HCT116 (cell line): ENCODE data around the gene SLC35C1.

Experiments used
- EGR1 ChIP-seq: IDR thresholded peaks from 2 replicates; pipeline ENCODE4 v1.6.1; 2012; ENCODE audit warnings: low read depth
- TF ChIP-seq, protein P1 (sequence below), 3 experiments: fragments of 200-600 bp in 1 of 3; sonication (generic) in 1 of 3; IDR thresholded peaks in 2 of 3; conservative IDR thresholded peaks in 1 of 3; 2 replicates each; pipeline ENCODE4 v1.5.1; 2012 to 2017; ENCODE audit warnings: low read depth in 2 of 3, low read length in 2 of 3, antibody characterized with exemption in 1 of 3, borderline replicate concordance in 1 of 3, control low read depth in 1 of 3, mild to moderate bottlenecking in 1 of 3, mixed read lengths in 1 of 3, mixed run types in 1 of 3, moderate library complexity in 1 of 3; ENCODE audit not compliant: insufficient read depth in 1 of 3

DNA sequence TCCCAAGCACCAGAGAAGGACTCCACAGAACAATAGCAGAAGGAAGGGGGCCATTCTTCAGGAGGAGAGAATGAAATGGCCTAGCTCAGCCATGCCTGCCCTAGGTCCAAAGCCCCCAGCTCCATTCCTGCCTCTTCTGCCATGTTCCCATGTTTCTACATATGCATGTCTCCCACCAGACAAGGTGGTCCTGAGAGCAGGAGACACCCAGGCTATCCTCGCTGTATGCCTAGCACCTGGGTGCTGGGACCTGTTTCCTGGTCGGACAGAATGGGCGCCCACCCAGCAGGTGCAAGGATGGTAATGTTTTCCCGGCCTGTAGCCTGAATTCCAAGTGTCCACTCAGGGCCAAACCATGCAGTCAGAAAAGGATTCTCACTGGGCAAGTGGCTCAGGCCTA is 30.2 kb upstream of the SLC35C1 start:
- TF ChIP-seq, protein P1, sequence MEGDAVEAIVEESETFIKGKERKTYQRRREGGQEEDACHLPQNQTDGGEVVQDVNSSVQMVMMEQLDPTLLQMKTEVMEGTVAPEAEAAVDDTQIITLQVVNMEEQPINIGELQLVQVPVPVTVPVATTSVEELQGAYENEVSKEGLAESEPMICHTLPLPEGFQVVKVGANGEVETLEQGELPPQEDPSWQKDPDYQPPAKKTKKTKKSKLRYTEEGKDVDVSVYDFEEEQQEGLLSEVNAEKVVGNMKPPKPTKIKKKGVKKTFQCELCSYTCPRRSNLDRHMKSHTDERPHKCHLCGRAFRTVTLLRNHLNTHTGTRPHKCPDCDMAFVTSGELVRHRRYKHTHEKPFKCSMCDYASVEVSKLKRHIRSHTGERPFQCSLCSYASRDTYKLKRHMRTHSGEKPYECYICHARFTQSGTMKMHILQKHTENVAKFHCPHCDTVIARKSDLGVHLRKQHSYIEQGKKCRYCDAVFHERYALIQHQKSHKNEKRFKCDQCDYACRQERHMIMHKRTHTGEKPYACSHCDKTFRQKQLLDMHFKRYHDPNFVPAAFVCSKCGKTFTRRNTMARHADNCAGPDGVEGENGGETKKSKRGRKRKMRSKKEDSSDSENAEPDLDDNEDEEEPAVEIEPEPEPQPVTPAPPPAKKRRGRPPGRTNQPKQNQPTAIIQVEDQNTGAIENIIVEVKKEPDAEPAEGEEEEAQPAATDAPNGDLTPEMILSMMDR (IDR thresholded peaks at IDR 0.05 in 2 of 3, conservative IDR thresholded peaks at IDR 0.05 in 1 of 3; ENCODE audit: borderline replicate concordance in 1 of 3, insufficient read depth in 1 of 3, low read depth in 2 of 3, low read length in 2 of 3), result no peak
- no peak for TF ChIP-seq EGR1
